Activated CD8-positive, alpha-beta T cell treated with anti-CD3 and anti-CD28 coated beads, Interleukin-2, amount 10 ng/mL, durations not matched to agents 7 days and 5 days (primary cell): ENCODE measurements around the gene RYR2. TPM values are rescaled to one million over a fixed set of nuclear protein-coding genes. Genes with fewer than 3 reads are reported as not detected.
"Not testable (repeated sequence)": the region's sequence is repeated elsewhere in the genome, so short reads cannot be mapped to it uniquely, and the experiment has no call there.

Source experiments
- ATAC-seq: fragments of 150-1000 bp; cut with Tn5 transposase; one replicate; pipeline ENCODE4 v1.10.0; 2021; ENCODE audit warnings: moderate library complexity
- CTCF ChIA-PET: fragments of 350-600 bp; sonication (Branson Sonifier 250); formaldehyde crosslinking; loops from one replicate; lab custom pipeline; 2021; ENCODE audit warnings: antibody characterized with exemption; lab: Charles Lee
- POLR2A ChIA-PET: fragments of 350-600 bp; sonication (Branson Sonifier 250); formaldehyde crosslinking; loops from one replicate; lab custom pipeline; 2021; ENCODE audit warnings: antibody characterized with exemption; lab: Charles Lee
- DNase-seq: peaks from one replicate; pipeline ENCODE4 v3.0.0-alpha.2; 2020
- H3K27ac Mint-ChIP-seq: one replicate; pipeline ENCODE4 v1.8.0; 2021; ENCODE audit warnings: mild to moderate bottlenecking, mixed read lengths
- H3K27me3 Mint-ChIP-seq: one replicate; pipeline ENCODE4 v1.8.0; 2021; ENCODE audit warnings: low read depth, mixed read lengths
- H3K36me3 Mint-ChIP-seq: one replicate; pipeline ENCODE4 v1.8.0; 2021; ENCODE audit warnings: low read depth, mixed read lengths
- H3K4me1 Mint-ChIP-seq: one replicate; pipeline ENCODE4 v1.8.0; 2021; ENCODE audit warnings: low read depth, mixed read lengths
- H3K4me3 Mint-ChIP-seq: one replicate; pipeline ENCODE4 v1.8.0; 2021; ENCODE audit warnings: mild to moderate bottlenecking, mixed read lengths
- H3K9me3 Mint-ChIP-seq: one replicate; pipeline ENCODE4 v1.8.0; 2022; ENCODE audit warnings: mixed read lengths; ENCODE audit not compliant: insufficient read depth
- total RNA-seq, 2 experiments: library from RNA; stranded (reverse); gene quantifications; one replicate each; pipeline ENCODE4 v1.2.3, GENCODE V29; 2021

Gene RYR2
- total RNA-seq, 2 experiments from 2014 or later: not detected

DNA sequence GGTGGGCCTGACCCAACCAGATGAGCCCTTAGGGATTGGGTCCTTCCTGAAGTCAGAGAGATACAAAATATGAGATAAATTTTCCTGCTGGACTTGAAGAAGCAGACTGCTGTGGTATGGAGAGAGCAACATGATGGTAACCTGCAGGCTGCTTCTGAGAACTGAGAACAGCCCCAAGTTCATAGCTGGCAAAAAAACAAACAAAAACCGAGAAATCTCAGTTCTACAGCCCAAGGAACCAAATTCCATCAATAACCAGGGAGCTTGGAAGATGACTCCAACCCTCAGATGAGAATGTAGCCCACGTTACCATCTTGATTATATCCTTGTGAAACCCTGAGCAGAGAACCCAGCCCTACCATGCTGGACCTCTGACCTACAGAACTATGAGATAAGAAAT lies 532.6 kb downstream of the RYR2 start:
- ATAC-seq (no peak), DNase-seq (no peak)
- ChIA-PET POLR2A (no interaction called here), CTCF (interaction anchor here (2.4 kb wide), 1 partner anchor 12 kb away, joined by 8 read pairs; no protein-coding TSS in a partner anchor)
- no peaks in the 10 kb centered on the region for H3K27me3 Mint-ChIP-seq
- no peak overlapping the region for H3K27ac Mint-ChIP-seq
- peaks cover 4% of the 10 kb centered on the region for H3K9me3 Mint-ChIP-seq
- no peaks in the 10 kb centered on the region for H3K4me1 Mint-ChIP-seq
- H3K36me3 Mint-ChIP-seq: no peaks in the 10 kb centered on the region
- H3K4me3 Mint-ChIP-seq: no peak overlapping the region

DNA sequence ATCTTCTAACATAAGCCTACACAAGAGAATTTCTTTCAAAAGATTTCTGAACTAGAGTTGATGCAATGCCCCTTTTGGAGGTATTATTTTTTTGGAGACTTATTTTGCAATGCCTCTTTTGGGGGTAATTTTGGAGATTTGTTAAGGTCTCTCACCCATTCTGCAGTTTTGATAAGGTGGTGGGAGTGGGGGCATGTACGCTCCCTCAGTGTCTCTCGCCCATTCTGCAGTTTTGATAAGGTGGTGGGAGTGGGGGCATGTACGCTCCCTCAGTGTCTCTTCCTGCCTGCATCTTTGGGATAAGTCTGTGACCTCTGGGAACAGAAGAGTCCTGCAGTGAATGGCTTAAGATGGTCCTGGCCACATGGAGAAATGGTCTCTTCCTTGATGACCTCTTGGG lies 536.6 kb downstream of the RYR2 start:
- ATAC-seq (no peak), DNase-seq (no peak)
- Mint-ChIP-seq H3K4me1 (no peaks in the 10 kb centered on the region), H3K36me3 (no peaks in the 10 kb centered on the region), H3K27me3 (no peaks in the 10 kb centered on the region), H3K27ac (no peak overlapping the region), H3K4me3 (no peak overlapping the region), H3K9me3 (peaks cover 4% of the 10 kb centered on the region)
- ChIA-PET POLR2A (no interaction called here), CTCF (interaction anchor here (1.1 kb wide), 1 partner anchor 16 kb away, joined by 3 read pairs; no protein-coding TSS in a partner anchor)

GRCh38 chr1:237580726-237581125 lies 538.7 kb downstream of the RYR2 start:
- no peak overlapping the region for H3K4me3 Mint-ChIP-seq
- no peaks in the 10 kb centered on the region for H3K4me1 Mint-ChIP-seq
- no peak for DNase-seq

DNA sequence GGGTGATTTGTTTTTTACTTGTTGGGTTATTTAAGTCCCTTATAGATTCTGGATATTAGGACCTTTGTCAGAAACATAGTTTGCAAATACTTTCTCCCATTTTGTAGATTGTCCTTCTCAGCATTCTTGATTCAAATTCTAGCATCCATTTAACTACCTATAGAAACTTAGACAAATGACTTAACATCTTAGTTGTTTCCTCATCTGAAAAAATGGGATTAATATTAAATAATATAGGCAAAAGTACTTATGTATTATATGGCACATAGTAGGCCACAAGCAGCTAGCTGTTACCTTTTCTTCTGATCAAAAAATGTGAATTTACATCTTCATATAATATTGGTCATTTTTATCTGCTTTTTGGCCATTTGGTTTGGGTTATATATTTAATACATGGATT lies 541.3 kb downstream of the RYR2 start:
- DNase-seq: no peak
- ATAC-seq: no peak
- Mint-ChIP-seq H3K27me3 (no peaks in the 10 kb centered on the region), H3K4me3 (no peak overlapping the region), H3K27ac (no peak overlapping the region), H3K4me1 (no peaks in the 10 kb centered on the region), H3K36me3 (no peaks in the 10 kb centered on the region), H3K9me3 (peaks cover 4% of the 10 kb centered on the region)
- ChIA-PET POLR2A (no interaction called here), CTCF (no interaction called here)

More at GRCh38 chr1:237580726-237581125, 538.7 kb downstream of the RYR2 start:
- Mint-ChIP-seq H3K27ac (no peak overlapping the region), H3K36me3 (no peaks in the 10 kb centered on the region), H3K9me3 (peaks cover 4% of the 10 kb centered on the region), H3K27me3 (no peaks in the 10 kb centered on the region)
- CTCF ChIA-PET: interaction anchor here (1.4 kb wide), 1 partner anchor 19 kb away, joined by 3 read pairs; no protein-coding TSS in a partner anchor
- ATAC-seq: no peak
- POLR2A ChIA-PET: no interaction called here

GRCh38 chr1:237583756-237584155 lies 541.8 kb downstream of the RYR2 start:
- Mint-ChIP-seq H3K27ac (no peak overlapping the region), H3K4me1 (no peaks in the 10 kb centered on the region), H3K36me3 (no peaks in the 10 kb centered on the region), H3K27me3 (no peaks in the 10 kb centered on the region), H3K9me3 (peaks cover 2% of the 10 kb centered on the region), H3K4me3 (no peak overlapping the region)
- ChIA-PET POLR2A (no interaction called here), CTCF (no interaction called here)
- no peak for DNase-seq
- ATAC-seq: no peak

DNA sequence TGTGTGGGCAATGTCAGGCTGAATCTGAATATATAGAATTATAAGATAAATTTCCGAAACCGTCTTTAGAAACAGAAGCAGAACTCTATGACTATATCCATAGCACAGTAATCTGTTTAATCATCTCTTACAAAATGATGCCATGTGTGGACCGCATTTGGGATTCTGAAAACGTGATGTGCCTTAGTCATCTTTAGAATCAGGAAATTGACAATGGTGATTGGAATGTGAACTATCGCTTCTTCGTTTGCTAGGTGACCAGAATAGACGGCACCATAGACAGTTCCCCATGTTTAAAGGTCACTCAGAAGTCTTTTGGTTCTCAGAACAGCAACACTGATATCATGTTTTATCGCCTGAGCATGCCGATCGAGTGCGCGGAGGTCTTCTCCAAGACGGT lies 548.4 kb downstream of the RYR2 start:
- H3K4me1 Mint-ChIP-seq: no peaks in the 10 kb centered on the region
- H3K36me3 Mint-ChIP-seq: no peaks in the 10 kb centered on the region
- ChIA-PET POLR2A (interaction anchor here (0.6 kb wide), 1 partner anchor 18 kb away, joined by 4 read pairs; no protein-coding TSS in a partner anchor), CTCF (no interaction called here)
- H3K9me3 Mint-ChIP-seq: no peaks in the 10 kb centered on the region
- H3K4me3 Mint-ChIP-seq: no peak overlapping the region
- no peak for ATAC-seq
- no peak overlapping the region for H3K27ac Mint-ChIP-seq
- DNase-seq: no peak
- no peaks in the 10 kb centered on the region for H3K27me3 Mint-ChIP-seq

GRCh38 chr1:237591353-237591752 lies 549.4 kb downstream of the RYR2 start:
- no peak overlapping the region for H3K4me3 Mint-ChIP-seq
- no peaks in the 10 kb centered on the region for H3K36me3 Mint-ChIP-seq
- no peak overlapping the region for H3K27ac Mint-ChIP-seq
- ChIA-PET POLR2A (no interaction called here), CTCF (no interaction called here)
- DNase-seq: no peak
- H3K4me1 Mint-ChIP-seq: no peaks in the 10 kb centered on the region
- ATAC-seq: no peak
- H3K9me3 Mint-ChIP-seq: peaks cover 4% of the 10 kb centered on the region
- no peaks in the 10 kb centered on the region for H3K27me3 Mint-ChIP-seq

DNA sequence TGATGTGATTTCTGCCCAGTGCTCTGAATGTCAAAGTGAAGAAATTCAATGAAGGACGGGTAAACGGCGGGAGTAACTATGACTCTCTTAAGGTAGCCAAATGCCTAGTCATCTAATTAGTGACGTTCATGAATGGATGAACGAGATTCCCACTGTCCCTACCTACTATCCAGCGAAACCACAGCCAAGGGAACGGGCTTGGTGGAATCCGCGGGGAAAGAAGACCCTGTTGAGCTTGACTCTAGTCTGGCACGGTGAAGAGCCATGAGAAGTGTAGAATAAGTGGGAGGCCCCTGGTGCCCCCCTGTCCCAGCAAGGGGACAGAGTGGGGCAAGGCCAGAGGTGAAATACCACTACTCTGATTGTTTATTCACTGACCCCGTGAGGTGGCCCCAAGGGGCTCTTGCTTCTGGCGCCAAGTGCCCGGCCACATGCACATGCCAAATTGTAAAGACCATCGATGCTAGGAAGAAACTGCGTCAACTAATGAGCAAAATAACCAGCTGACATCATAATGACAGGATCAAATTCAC lies 561.1 kb downstream of the RYR2 start:
- H3K36me3 Mint-ChIP-seq, H3K4me1 Mint-ChIP-seq, H3K9me3 Mint-ChIP-seq, H3K27me3 Mint-ChIP-seq, H3K4me3 Mint-ChIP-seq, DNase-seq, H3K27ac Mint-ChIP-seq, POLR2A ChIA-PET, CTCF ChIA-PET, ATAC-seq: not testable (repeated sequence)

GRCh38 chr1:237608433-237608832 lies 566.4 kb downstream of the RYR2 start:
- no peaks in the 10 kb centered on the region for H3K4me1 Mint-ChIP-seq

DNA sequence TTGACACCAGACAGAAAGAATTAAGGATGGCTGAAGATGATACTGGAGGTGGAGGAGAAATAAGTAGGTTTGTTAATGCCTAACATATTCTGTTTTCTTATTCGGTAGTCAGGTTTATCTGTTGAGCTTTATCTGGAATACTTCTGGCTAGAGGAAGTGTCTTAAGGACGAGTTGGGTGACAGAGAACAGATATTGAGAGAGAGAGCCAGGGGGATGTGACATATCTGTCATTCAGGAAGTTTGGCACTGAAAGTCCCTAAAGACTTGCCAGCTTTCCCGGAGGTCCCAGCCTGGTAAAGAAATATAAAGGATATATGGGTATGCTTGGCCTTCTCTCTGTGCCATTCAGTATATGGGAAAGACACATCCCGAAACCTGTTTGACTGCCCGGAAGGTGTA lies 568.2 kb downstream of the RYR2 start:
- no peaks in the 10 kb centered on the region for H3K36me3 Mint-ChIP-seq
- DNase-seq: no peak
- ChIA-PET CTCF (no interaction called here), POLR2A (no interaction called here)
- H3K27me3 Mint-ChIP-seq: no peaks in the 10 kb centered on the region
- no peak for ATAC-seq
- H3K9me3 Mint-ChIP-seq: peaks cover 10% of the 10 kb centered on the region
- H3K4me3 Mint-ChIP-seq: no peak overlapping the region
- H3K4me1 Mint-ChIP-seq: no peaks in the 10 kb centered on the region
- H3K27ac Mint-ChIP-seq: no peak overlapping the region

More at GRCh38 chr1:237608433-237608832, 566.4 kb downstream of the RYR2 start:
- H3K27me3 Mint-ChIP-seq: no peaks in the 10 kb centered on the region
- H3K27ac Mint-ChIP-seq: no peak overlapping the region
- ChIA-PET POLR2A (no interaction called here), CTCF (no interaction called here)
- DNase-seq (no peak), ATAC-seq (no peak)
- H3K36me3 Mint-ChIP-seq: no peaks in the 10 kb centered on the region
- no peak overlapping the region for H3K4me3 Mint-ChIP-seq
- H3K9me3 Mint-ChIP-seq: peaks cover 10% of the 10 kb centered on the region

GRCh38 chr1:237613984-237614383 lies 572.0 kb downstream of the RYR2 start:
- Mint-ChIP-seq H3K4me1 (no peaks in the 10 kb centered on the region), H3K36me3 (no peaks in the 10 kb centered on the region), H3K4me3 (no peak overlapping the region), H3K27me3 (no peaks in the 10 kb centered on the region), H3K27ac (no peak overlapping the region), H3K9me3 (peaks cover 10% of the 10 kb centered on the region)
- POLR2A ChIA-PET: no interaction called here
- ATAC-seq: no peak
- CTCF ChIA-PET: interaction anchor here (0.6 kb wide), 1 partner anchor 15 kb away, joined by 3 read pairs; no protein-coding TSS in a partner anchor
- DNase-seq: no peak

DNA sequence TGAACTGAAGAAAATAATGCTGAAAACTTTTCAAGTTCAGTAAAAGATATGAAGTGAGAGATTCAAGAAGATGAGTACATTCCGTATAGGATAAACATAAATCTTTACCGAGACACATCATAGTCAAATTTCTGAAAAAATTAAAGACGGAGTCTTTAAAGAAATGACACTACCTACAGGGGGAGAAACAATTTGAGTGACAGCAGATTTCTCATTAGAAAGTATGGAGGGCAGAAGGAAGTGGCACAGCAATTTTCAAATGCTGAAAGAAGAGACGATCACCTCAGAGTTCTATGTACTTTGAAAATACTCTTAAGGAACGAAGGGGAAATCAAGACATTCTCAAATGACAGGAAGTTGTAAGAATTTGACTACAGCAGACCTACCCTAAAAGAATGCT lies 577.6 kb downstream of the RYR2 start:
- CTCF ChIA-PET: no interaction called here

GRCh38 chr1:237634922-237635321 lies 592.9 kb downstream of the RYR2 start:
- H3K27ac Mint-ChIP-seq: no peak overlapping the region
- ChIA-PET CTCF (no interaction called here), POLR2A (no interaction called here)
- no peak for ATAC-seq
- H3K36me3 Mint-ChIP-seq: no peaks in the 10 kb centered on the region
- H3K4me3 Mint-ChIP-seq: no peak overlapping the region
- H3K9me3 Mint-ChIP-seq: no peaks in the 10 kb centered on the region
- no peaks in the 10 kb centered on the region for H3K4me1 Mint-ChIP-seq
- no peak for DNase-seq
- H3K27me3 Mint-ChIP-seq: no peaks in the 10 kb centered on the region

More for the DNA sequence above, 577.6 kb downstream of the RYR2 start:
- ATAC-seq (no peak), DNase-seq (no peak)
- H3K4me3 Mint-ChIP-seq: no peak overlapping the region
- no peak overlapping the region for H3K27ac Mint-ChIP-seq
- no peaks in the 10 kb centered on the region for H3K36me3 Mint-ChIP-seq
- no peaks in the 10 kb centered on the region for H3K4me1 Mint-ChIP-seq
- no peaks in the 10 kb centered on the region for H3K27me3 Mint-ChIP-seq
- H3K9me3 Mint-ChIP-seq: peaks cover 5% of the 10 kb centered on the region
- POLR2A ChIA-PET: no interaction called here
